Activated CD8-positive, alpha-beta T cell treated with anti-CD3 and anti-CD28 coated beads for 36 hours (primary cell): ENCODE measurements around the gene MYCBP. TPM values are rescaled to one million over a fixed set of nuclear protein-coding genes. Genes with fewer than 3 reads are reported as not detected.

Source experiments
- ATAC-seq: fragments of 200-7000 bp; cut with Tn5 transposase; one replicate; pipeline ENCODE4 v1.10.0; 2021; ENCODE audit warnings: mild to moderate bottlenecking, moderate library complexity
- CTCF ChIA-PET: fragments of 350-600 bp; sonication (Branson Sonifier 250); formaldehyde crosslinking; loops from one replicate; lab custom pipeline; 2021; ENCODE audit warnings: antibody characterized with exemption; lab: Charles Lee
- POLR2A ChIA-PET: fragments of 350-600 bp; sonication (Branson Sonifier 250); formaldehyde crosslinking; loops from one replicate; lab custom pipeline; 2021; ENCODE audit warnings: antibody characterized with exemption; lab: Charles Lee
- DNase-seq: peaks from one replicate; pipeline ENCODE4 v3.0.0-alpha.2; 2020
- H3K27ac Mint-ChIP-seq: one replicate; pipeline ENCODE4 v1.8.0; 2021; ENCODE audit warnings: mild to moderate bottlenecking, mixed read lengths
- H3K27me3 Mint-ChIP-seq: one replicate; pipeline ENCODE4 v1.8.0; 2021; ENCODE audit warnings: mixed read lengths
- H3K36me3 Mint-ChIP-seq: one replicate; pipeline ENCODE4 v1.8.0; 2021; ENCODE audit warnings: low read depth, mixed read lengths
- H3K4me1 Mint-ChIP-seq: one replicate; pipeline ENCODE4 v1.8.0; 2021; ENCODE audit warnings: low read depth, mixed read lengths
- H3K4me3 Mint-ChIP-seq: one replicate; pipeline ENCODE4 v1.8.0; 2021; ENCODE audit warnings: mild to moderate bottlenecking, moderate library complexity, mixed read lengths
- H3K9me3 Mint-ChIP-seq: one replicate; pipeline ENCODE4 v1.8.0; 2021; ENCODE audit warnings: mixed read lengths
- intact Hi-C: fragments of 100-400 bp; cut with micrococcal nuclease; formaldehyde crosslinking; loops from one replicate; pipeline ENCODE4 v1.10.0; 2022
- total RNA-seq, 2 experiments: library from RNA; stranded (reverse); gene quantifications; one replicate each; pipeline ENCODE4 v1.2.3, GENCODE V29; 2021
- TF ChIP-seq, protein P1 (sequence below): fragments of 200-600 bp; IDR thresholded peaks from one replicate; pipeline ENCODE4 v1.8.0; 2022; ENCODE audit warnings: antibody characterized with exemption, mild to moderate bottlenecking

Gene MYCBP, protein sequence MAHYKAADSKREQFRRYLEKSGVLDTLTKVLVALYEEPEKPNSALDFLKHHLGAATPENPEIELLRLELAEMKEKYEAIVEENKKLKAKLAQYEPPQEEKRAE
- 10 to 100 TPM; 45.6 to 46.4 TPM for total RNA-seq

- Mint-ChIP-seq H3K36me3 (peaks cover 4% of the 10 kb centered on the region), H3K4me1 (peaks cover 21% of the 10 kb centered on the region), H3K27me3 (no peaks in the 10 kb centered on the region), H3K4me3 (peak within 1 kb of the TSS; percentile 95), H3K27ac (peak within 1 kb of the TSS; percentile 85), H3K9me3 (no peaks in the 10 kb centered on the region)
- ATAC-seq (peak; percentile 99), DNase-seq (peak; percentile 97)
- POLR2A ChIA-PET: interaction anchor here (0.5 to 1.9 kb wide), 2 partner anchors 11 to 154 kb away, joined by 3 to 5 read pairs; no protein-coding TSS in a partner anchor
- CTCF ChIA-PET: interaction anchor here (1.1 kb wide), 1 partner anchor 13 kb away, joined by 3 read pairs; no protein-coding TSS in a partner anchor
- TF ChIP-seq, protein P1, sequence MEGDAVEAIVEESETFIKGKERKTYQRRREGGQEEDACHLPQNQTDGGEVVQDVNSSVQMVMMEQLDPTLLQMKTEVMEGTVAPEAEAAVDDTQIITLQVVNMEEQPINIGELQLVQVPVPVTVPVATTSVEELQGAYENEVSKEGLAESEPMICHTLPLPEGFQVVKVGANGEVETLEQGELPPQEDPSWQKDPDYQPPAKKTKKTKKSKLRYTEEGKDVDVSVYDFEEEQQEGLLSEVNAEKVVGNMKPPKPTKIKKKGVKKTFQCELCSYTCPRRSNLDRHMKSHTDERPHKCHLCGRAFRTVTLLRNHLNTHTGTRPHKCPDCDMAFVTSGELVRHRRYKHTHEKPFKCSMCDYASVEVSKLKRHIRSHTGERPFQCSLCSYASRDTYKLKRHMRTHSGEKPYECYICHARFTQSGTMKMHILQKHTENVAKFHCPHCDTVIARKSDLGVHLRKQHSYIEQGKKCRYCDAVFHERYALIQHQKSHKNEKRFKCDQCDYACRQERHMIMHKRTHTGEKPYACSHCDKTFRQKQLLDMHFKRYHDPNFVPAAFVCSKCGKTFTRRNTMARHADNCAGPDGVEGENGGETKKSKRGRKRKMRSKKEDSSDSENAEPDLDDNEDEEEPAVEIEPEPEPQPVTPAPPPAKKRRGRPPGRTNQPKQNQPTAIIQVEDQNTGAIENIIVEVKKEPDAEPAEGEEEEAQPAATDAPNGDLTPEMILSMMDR: no peak
- intact Hi-C loops: loop anchor here (2.0 to 10.0 kb wide), 2 partner anchors 14 to 222 kb away; partner anchors contain the start of gene RRAGC
These were observed at the start of gene MYCBP for GRCh38 chr1:38873027-38873969. Gene MYCBP (minus strand): TSS chr1:38873348. CDS start chr1:38873305, 43 bp downstream.

GRCh38 chr1:38919130-38919529 lies 46.0 kb upstream of the MYCBP start:
- Mint-ChIP-seq H3K4me1 (peaks cover 10% of the 10 kb centered on the region), H3K27ac (no peak overlapping the region), H3K4me3 (no peak overlapping the region), H3K27me3 (no peaks in the 10 kb centered on the region), H3K9me3 (no peaks in the 10 kb centered on the region), H3K36me3 (no peaks in the 10 kb centered on the region)
- intact Hi-C loops: no loop called here
- TF ChIP-seq, protein P1: no peak
- ATAC-seq: no peak
- CTCF ChIA-PET: interaction anchor here (0.6 to 1.0 kb wide), 2 partner anchors 45 to 168 kb away, joined by 3 read pairs; no protein-coding TSS in a partner anchor
- DNase-seq: no peak
- POLR2A ChIA-PET: no interaction called here

- Mint-ChIP-seq H3K4me1 (peaks cover 10% of the 10 kb centered on the region), H3K27me3 (no peaks in the 10 kb centered on the region), H3K9me3 (no peaks in the 10 kb centered on the region), H3K27ac (no peak overlapping the region), H3K36me3 (no peaks in the 10 kb centered on the region), H3K4me3 (no peak overlapping the region)
- CTCF ChIA-PET: interaction anchor here (1.0 kb wide), 1 partner anchor 169 kb away, joined by 3 read pairs; no protein-coding TSS in a partner anchor
- POLR2A ChIA-PET: interaction anchor here (0.6 kb wide), 1 partner anchor 164 kb away, joined by 3 read pairs; no protein-coding TSS in a partner anchor
- TF ChIP-seq, protein P1: no peak
- ATAC-seq (no peak), DNase-seq (no peak)
- intact Hi-C loops: no loop called here
These were observed 45.4 kb upstream of the MYCBP start for GRCh38 chr1:38918568-38918967.

- Mint-ChIP-seq H3K9me3 (no peaks in the 10 kb centered on the region), H3K4me3 (no peak overlapping the region), H3K27me3 (no peaks in the 10 kb centered on the region), H3K4me1 (peaks cover 10% of the 10 kb centered on the region), H3K27ac (no peak overlapping the region), H3K36me3 (no peaks in the 10 kb centered on the region)
- intact Hi-C loops: no loop called here
- ATAC-seq (no peak), DNase-seq (no peak)
- ChIA-PET POLR2A (interaction anchor here (0.5 kb wide), 1 partner anchor 31 kb away, joined by 3 read pairs; no protein-coding TSS in a partner anchor), CTCF (no interaction called here)
- TF ChIP-seq, protein P1: no peak
These were observed 44.6 kb upstream of the MYCBP start for GRCh38 chr1:38917772-38918171.
